K562 (cell line): ENCODE measurements around the gene CYP11A1. TPM values are rescaled to one million over a fixed set of nuclear protein-coding genes. Genes with fewer than 3 reads are reported as not detected.

Experiments
- CBFA2T2 ChIP-seq: fragments of 450-650 bp; conservative IDR thresholded peaks from 2 replicates; pipeline ENCODE4 v1.6.1; 2017; ENCODE audit warnings: mild to moderate bottlenecking
- FOXA3 ChIP-seq, 2 experiments: fragments of 450-650 bp in 1 of 2; sonication (generic) in 1 of 2; formaldehyde crosslinking; IDR thresholded peaks in 1 of 2; conservative IDR thresholded peaks in 1 of 2; 2 replicates each; pipeline versions ENCODE4 v1.4.0 to v1.8.0; 2020 to 2022; ENCODE audit warnings: mild to moderate bottlenecking in 2 of 2, missing genetic modification reagents in 1 of 2
- FUS ChIP-seq: fragments of 200-400 bp; formaldehyde crosslinking; optimal IDR thresholded peaks from 2 replicates; pipeline ENCODE3; 2017; ENCODE audit warnings: low read depth, low read length
- NFIC ChIP-seq: fragments of 450-650 bp; IDR thresholded peaks from 2 replicates; pipeline ENCODE4 v1.6.1; 2017; ENCODE audit warnings: mild to moderate bottlenecking, inconsistent platforms
- RAD21 ChIP-seq, 2 experiments: fragments of 250-450 bp in 1 of 2; fragments of 450-650 bp in 1 of 2; sonication (Bioruptor Pico) in 1 of 2; formaldehyde crosslinking in 1 of 2; IDR thresholded peaks in 1 of 2; conservative IDR thresholded peaks in 1 of 2; 2 replicates each; pipeline versions ENCODE4 v1.4.0 to v1.8.0; 2020 to 2022; ENCODE audit warnings: mild to moderate bottlenecking in 2 of 2, moderate library complexity in 1 of 2
- SETDB1 ChIP-seq: IDR thresholded peaks from one replicate; pipeline ENCODE4 v1.6.1; 2012; ENCODE audit warnings: low read length, control low read depth, inconsistent platforms
- SMAD2 ChIP-seq: fragments of 150-350 bp; IDR thresholded peaks from 2 replicates; pipeline ENCODE4 v1.6.1; 2014; ENCODE audit warnings: low read depth, mild to moderate bottlenecking, low read length
- TAL1 ChIP-seq: fragments of 450-650 bp; IDR thresholded peaks from 2 replicates; pipeline ENCODE4 v1.6.1; 2016; ENCODE audit warnings: mild to moderate bottlenecking
- ZBTB1 ChIP-seq: sonication (generic); formaldehyde crosslinking; IDR thresholded peaks from 2 replicates; pipeline ENCODE4 v1.8.1; 2023; ENCODE audit warnings: missing genetic modification reagents, low read depth, mild to moderate bottlenecking, borderline replicate concordance
- ZNF184 ChIP-seq: sonication (generic); formaldehyde crosslinking; IDR thresholded peaks from 2 replicates; pipeline ENCODE4 v1.5.0; 2020; ENCODE audit warnings: missing genetic modification reagents
- ZNF431 ChIP-seq: sonication (generic); formaldehyde crosslinking; IDR thresholded peaks from 2 replicates; pipeline ENCODE4 v1.8.0; 2022; ENCODE audit warnings: mild to moderate bottlenecking, missing genetic modification reagents
- polyA plus RNA-seq, 8 experiments: library from polyadenylated mRNA; depleted of rRNA in 4 of 8; stranded (reverse) in 5 of 8; unstranded in 3 of 8; fragments of >200 nt; fragmentation: Nextera tagmentation in 2 of 8; fragmentation: Illumina TruSeq in 1 of 8; extraction: Ambion mirVana in 2 of 8; extraction: Trizol in 1 of 8; gene quantifications; 2 replicates each; pipeline versions ENCODE4 v1.2.1 to v1.2.3, GENCODE V29; 2011 to 2014; ENCODE audit warnings: inconsistent platforms in 1 of 8, missing spikeins in 1 of 8
- total RNA-seq, 7 experiments: library from RNA; depleted of rRNA in 6 of 7; stranded (reverse); fragments of >200 nt in 6 of 7; fragmentation: Illumina TruSeq in 2 of 7; extraction: Trizol in 2 of 7; gene quantifications; 2 replicates each; pipeline versions ENCODE4 v1.2.1 to v1.2.3, GENCODE V29; 2011 to 2021; ENCODE audit warnings: low replicate concordance in 1 of 7
- TF ChIP-seq, protein P1 (sequence below): fragments of 200-800 bp; sonication (Bioruptor generic); IDR thresholded peaks from 2 replicates; pipeline ENCODE4 v1.6.1; 2016; ENCODE audit warnings: missing genetic modification characterization, missing compliant biosample characterization
- TF ChIP-seq, protein P2 (sequence below): IDR thresholded peaks from 2 replicates; pipeline ENCODE4 v1.6.1; 2016; ENCODE audit warnings: missing genetic modification characterization, missing compliant biosample characterization
- TF ChIP-seq, protein P3 (sequence below): fragments of 450-650 bp; IDR thresholded peaks from 2 replicates; pipeline ENCODE4 v1.6.1; 2018; ENCODE audit not compliant: partially characterized antibody
- TF ChIP-seq, protein P4 (sequence below): sonication (generic); formaldehyde crosslinking; IDR thresholded peaks from 2 replicates; pipeline ENCODE4 v1.8.1; 2023; ENCODE audit warnings: mild to moderate bottlenecking, missing genetic modification reagents, moderate library complexity

The CYP11A1 gene
- total and polyA plus RNA-seq, 9 of the 15 experiments (the other 6 are each of a cell fraction or from before 2014, with no cell fraction given), result 0.06 to 0.24 (median 0.10) TPM; not detected in 4

DNA sequence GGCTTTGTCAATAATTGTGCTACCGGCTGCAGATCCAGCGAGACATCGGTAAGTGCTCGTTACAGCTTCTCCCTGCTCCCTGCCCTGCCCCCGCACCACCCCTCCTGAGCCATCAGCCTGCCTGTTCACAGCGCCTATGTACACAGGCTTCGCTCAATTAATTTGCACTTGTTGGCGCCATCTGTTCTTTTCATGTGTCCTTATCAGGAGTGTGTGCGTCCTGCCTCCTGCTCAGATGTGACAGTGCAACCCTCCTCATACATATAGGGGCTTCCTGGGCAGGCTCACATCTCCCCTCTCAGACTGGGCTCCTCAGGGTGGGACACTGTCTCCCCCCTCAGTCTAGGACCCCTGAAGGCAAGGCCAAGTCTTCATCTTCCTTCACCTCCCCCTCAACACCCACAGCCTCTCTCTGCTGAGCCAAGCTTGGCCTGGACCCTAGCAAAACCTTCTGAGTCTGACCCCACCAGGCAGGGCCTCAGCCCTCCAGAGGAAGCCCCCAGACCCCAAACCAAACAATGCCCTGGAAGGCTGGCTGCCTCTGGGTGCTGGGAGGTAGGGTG, 54.9 kb downstream of the CYP11A1 start (continued):
- TF ChIP-seq, protein P1, sequence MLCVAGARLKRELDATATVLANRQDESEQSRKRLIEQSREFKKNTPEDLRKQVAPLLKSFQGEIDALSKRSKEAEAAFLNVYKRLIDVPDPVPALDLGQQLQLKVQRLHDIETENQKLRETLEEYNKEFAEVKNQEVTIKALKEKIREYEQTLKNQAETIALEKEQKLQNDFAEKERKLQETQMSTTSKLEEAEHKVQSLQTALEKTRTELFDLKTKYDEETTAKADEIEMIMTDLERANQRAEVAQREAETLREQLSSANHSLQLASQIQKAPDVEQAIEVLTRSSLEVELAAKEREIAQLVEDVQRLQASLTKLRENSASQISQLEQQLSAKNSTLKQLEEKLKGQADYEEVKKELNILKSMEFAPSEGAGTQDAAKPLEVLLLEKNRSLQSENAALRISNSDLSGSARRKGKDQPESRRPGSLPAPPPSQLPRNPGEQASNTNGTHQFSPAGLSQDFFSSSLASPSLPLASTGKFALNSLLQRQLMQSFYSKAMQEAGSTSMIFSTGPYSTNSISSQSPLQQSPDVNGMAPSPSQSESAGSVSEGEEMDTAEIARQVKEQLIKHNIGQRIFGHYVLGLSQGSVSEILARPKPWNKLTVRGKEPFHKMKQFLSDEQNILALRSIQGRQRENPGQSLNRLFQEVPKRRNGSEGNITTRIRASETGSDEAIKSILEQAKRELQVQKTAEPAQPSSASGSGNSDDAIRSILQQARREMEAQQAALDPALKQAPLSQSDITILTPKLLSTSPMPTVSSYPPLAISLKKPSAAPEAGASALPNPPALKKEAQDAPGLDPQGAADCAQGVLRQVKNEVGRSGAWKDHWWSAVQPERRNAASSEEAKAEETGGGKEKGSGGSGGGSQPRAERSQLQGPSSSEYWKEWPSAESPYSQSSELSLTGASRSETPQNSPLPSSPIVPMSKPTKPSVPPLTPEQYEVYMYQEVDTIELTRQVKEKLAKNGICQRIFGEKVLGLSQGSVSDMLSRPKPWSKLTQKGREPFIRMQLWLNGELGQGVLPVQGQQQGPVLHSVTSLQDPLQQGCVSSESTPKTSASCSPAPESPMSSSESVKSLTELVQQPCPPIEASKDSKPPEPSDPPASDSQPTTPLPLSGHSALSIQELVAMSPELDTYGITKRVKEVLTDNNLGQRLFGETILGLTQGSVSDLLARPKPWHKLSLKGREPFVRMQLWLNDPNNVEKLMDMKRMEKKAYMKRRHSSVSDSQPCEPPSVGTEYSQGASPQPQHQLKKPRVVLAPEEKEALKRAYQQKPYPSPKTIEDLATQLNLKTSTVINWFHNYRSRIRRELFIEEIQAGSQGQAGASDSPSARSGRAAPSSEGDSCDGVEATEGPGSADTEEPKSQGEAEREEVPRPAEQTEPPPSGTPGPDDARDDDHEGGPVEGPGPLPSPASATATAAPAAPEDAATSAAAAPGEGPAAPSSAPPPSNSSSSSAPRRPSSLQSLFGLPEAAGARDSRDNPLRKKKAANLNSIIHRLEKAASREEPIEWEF (CRISPR knock-in tag), result no peak
- no peak for TF ChIP-seq ZNF184
- peak; percentile 55 to 93; a peak in 3 of 4 replicates for TF ChIP-seq FOXA3 (CRISPR knock-in tag; conservative IDR thresholded peaks at IDR 0.05 in 1 of 2, IDR thresholded peaks at IDR 0.05 in 1 of 2)
- peak; percentile 34; the same call in 1 of the 2 replicates for TF ChIP-seq NFIC
- TF ChIP-seq SMAD2, result no peak
- TF ChIP-seq, protein P2, sequence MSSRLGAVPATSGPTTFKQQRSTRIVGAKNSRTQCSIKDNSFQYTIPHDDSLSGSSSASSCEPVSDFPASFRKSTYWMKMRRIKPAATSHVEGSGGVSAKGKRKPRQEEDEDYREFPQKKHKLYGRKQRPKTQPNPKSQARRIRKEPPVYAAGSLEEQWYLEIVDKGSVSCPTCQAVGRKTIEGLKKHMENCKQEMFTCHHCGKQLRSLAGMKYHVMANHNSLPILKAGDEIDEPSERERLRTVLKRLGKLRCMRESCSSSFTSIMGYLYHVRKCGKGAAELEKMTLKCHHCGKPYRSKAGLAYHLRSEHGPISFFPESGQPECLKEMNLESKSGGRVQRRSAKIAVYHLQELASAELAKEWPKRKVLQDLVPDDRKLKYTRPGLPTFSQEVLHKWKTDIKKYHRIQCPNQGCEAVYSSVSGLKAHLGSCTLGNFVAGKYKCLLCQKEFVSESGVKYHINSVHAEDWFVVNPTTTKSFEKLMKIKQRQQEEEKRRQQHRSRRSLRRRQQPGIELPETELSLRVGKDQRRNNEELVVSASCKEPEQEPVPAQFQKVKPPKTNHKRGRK (tag), result no peak
- TF ChIP-seq RAD21 (CRISPR knock-in tag; conservative IDR thresholded peaks at IDR 0.05 in 1 of 2, IDR thresholded peaks at IDR 0.05 in 1 of 2), result no peak
- TF ChIP-seq, protein P3, sequence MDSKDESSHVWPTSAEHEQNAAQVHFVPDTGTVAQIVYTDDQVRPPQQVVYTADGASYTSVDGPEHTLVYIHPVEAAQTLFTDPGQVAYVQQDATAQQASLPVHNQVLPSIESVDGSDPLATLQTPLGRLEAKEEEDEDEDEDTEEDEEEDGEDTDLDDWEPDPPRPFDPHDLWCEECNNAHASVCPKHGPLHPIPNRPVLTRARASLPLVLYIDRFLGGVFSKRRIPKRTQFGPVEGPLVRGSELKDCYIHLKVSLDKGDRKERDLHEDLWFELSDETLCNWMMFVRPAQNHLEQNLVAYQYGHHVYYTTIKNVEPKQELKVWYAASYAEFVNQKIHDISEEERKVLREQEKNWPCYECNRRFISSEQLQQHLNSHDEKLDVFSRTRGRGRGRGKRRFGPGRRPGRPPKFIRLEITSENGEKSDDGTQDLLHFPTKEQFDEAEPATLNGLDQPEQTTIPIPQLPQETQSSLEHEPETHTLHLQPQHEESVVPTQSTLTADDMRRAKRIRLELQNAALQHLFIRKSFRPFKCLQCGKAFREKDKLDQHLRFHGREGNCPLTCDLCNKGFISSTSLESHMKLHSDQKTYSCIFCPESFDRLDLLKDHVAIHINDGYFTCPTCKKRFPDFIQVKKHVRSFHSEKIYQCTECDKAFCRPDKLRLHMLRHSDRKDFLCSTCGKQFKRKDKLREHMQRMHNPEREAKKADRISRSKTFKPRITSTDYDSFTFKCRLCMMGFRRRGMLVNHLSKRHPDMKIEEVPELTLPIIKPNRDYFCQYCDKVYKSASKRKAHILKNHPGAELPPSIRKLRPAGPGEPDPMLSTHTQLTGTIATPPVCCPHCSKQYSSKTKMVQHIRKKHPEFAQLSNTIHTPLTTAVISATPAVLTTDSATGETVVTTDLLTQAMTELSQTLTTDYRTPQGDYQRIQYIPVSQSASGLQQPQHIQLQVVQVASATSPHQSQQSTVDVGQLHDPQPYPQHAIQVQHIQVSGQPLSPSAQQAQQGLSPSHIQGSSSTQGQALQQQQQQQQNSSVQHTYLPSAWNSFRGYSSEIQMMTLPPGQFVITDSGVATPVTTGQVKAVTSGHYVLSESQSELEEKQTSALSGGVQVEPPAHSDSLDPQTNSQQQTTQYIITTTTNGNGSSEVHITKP, result no peak
- peak; percentile 37; the same call in 1 of the 2 replicates for TF ChIP-seq TAL1
- TF ChIP-seq FUS, result no peak
- no peak for TF ChIP-seq SETDB1
- TF ChIP-seq, protein P4, sequence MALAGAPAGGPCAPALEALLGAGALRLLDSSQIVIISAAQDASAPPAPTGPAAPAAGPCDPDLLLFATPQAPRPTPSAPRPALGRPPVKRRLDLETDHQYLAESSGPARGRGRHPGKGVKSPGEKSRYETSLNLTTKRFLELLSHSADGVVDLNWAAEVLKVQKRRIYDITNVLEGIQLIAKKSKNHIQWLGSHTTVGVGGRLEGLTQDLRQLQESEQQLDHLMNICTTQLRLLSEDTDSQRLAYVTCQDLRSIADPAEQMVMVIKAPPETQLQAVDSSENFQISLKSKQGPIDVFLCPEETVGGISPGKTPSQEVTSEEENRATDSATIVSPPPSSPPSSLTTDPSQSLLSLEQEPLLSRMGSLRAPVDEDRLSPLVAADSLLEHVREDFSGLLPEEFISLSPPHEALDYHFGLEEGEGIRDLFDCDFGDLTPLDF, result no peak
- TF ChIP-seq ZBTB1 (CRISPR knock-in tag), result no peak
- no peak for TF ChIP-seq ZNF431 (CRISPR knock-in tag)
- peak; percentile 54 for TF ChIP-seq CBFA2T2
